ENCODE data around the gene PDZD4.
A peak's percentile ranks its signal among the peaks of the same experiment; 100 is the strongest.

PDZD4 gene

DNA sequence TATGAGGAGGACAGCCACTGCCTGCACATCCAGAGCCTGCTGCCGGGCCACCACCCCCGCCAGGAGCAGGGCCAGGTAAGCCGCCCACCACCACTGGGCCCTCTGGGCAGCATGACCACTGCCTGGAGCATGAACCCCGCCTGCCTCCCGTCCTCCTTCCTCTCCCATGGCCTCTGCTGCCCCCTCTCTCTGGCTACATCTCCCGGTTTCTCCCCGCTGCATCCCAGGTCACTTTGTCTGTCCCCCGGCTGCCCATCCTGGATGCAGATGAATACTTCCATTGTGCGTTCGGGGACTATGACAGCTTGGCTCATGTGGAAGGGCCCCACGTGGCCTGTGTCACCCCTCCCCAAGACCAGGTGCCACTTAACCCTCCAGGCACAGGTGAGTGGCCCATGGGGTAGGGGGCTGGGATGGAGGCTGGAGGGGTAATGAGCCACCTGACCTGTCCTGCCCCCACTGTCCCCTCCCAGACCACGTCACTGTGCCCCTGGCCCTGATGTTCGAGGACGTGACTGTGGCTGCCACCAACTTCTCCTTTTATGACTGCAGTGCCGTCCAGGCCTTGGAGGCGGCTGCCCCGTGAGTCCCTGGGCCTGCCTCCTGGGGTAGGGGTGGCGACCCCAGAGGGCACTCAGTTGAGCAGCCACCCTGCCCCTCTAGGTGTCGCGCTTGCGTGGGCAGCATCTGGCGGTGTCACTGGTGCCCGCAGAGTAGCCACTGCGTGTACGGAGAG is 60.3 kb downstream of the PDZD4 start:
- TF ChIP-seq GATA1 (IDR thresholded peaks at IDR 0.05; ENCODE audit: low read depth, low read length), result no peak
- TF ChIP-seq POLR2A (IDR thresholded peaks at IDR 0.05; ENCODE audit: low read length), result no peak
- no peak for DNase-seq

DNA sequence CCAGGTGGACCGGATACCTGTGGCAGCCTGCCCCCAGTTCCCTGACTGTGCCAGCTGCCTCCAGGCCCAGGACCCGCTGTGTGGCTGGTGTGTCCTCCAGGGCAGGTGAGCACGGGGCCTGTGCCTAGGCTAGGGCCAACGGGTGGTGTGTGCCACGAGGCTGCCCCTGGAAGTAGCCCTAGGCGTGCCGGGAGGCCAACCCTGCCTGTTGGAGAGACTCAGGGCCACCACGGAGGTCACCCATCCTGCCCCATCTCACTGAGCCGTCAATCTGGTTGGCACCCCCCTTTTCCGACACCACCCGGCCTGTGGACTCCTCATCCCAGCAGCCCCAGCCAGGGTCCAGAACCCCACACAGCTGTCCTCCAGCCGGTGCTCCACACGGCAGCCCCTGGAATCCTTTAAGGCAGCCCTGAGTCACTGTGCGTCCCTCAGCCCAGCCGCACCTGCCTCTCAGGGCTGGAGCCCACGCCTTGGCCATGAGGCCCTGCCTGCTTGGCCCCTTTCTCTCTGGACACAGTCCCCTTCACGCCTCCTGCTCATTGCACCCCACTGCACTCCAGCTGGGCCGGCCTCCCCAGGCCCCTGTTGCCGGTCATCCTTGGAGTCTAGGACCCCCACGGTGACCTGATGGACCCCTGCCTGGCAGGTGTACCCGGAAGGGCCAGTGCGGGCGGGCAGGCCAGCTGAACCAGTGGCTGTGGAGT is 61.0 kb downstream of the PDZD4 start:
- DNase-seq, result no peak

GRCh38 chrX:153768311-153769157 is 61.8 kb downstream of the PDZD4 start:
- TF ChIP-seq GATA1 (IDR thresholded peaks at IDR 0.05; ENCODE audit: low read depth, low read length) (no peak), POLR2A (IDR thresholded peaks at IDR 0.05; ENCODE audit: low read length) (no peak)
- no peak for DNase-seq

More for the DNA sequence above, 61.0 kb downstream of the PDZD4 start:
- TF ChIP-seq POLR2A (IDR thresholded peaks at IDR 0.05; ENCODE audit: low read length), result no peak
- no peak for TF ChIP-seq GATA1 (IDR thresholded peaks at IDR 0.05; ENCODE audit: low read depth, low read length)

- TF ChIP-seq GATA1 (IDR thresholded peaks at IDR 0.05; ENCODE audit: low read depth, low read length), result no peak
- DNase-seq, result no peak
These were observed 62.7 kb downstream of the PDZD4 start for GRCh38 chrX:153767674-153768055.

DNA sequence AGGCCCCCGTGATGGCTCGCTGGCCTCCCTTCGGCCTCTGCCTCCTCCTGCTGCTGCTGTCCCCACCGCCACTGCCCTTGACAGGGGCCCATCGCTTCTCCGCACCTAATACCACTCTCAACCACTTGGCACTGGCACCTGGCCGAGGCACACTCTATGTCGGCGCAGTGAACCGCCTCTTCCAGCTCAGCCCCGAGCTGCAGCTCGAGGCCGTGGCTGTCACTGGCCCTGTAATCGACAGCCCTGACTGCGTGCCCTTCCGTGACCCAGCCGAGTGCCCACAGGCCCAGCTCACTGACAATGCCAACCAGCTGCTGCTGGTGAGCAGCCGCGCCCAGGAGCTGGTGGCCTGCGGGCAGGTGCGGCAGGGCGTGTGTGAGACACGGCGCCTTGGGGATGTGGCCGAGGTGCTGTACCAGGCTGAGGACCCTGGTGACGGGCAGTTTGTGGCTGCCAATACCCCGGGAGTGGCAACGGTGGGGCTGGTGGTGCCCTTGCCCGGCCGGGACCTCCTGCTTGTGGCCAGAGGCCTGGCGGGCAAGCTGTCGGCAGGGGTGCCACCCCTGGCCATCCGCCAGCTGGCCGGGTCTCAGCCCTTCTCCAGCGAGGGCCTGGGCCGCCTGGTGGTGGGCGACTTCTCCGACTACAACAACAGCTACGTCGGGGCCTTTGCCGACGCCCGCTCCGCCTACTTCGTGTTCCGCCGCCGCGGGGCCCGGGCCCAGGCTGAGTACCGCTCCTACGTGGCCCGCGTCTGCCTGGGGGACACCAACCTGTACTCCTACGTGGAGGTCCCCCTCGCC is 63.3 kb downstream of the PDZD4 start:
- TF ChIP-seq POLR2A (IDR thresholded peaks at IDR 0.05; ENCODE audit: low read length) (no peak), GATA1 (IDR thresholded peaks at IDR 0.05; ENCODE audit: low read depth, low read length) (no peak)
- no peak for DNase-seq

DNA sequence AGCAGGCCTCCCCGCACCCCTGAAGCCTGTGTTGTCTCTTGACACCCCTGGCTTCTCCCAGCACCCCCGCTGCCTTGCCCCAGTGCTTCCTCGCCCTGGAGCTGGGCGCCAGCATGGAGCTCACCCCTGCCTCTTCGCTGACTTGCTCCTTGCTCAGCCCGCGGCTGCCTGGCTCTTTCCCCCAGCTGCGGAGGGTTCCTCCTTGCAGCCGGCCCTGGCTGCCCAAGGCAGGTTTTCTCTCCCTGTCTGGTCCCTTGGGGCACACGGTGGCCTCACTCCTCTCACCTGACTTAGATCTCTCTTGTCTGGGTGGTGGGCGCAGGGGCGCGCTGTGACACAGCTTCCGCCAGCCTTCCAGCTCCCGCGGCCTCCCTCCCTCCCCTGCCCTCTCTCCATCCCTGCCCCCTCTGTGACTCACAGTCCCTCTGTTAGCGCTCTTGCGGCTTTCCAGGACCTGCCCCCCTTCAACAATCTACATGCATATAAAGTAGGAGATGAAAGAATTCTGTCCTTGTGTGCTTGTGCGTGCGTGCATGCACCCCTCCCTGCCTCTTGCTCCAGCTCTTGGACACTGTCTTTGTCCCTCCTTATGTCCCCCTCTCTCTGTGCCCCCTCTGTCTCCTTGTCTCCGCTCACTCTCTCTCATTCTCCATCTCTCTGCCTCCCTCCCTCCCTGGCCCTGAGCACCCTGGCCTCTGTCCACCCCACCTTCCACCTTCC is 64.1 kb downstream of the PDZD4 start:
- TF ChIP-seq GATA1 (IDR thresholded peaks at IDR 0.05; ENCODE audit: low read depth, low read length) (no peak), POLR2A (IDR thresholded peaks at IDR 0.05; ENCODE audit: low read length) (peak; percentile 49)
- peak; percentile 43 to 56 for DNase-seq

- TF ChIP-seq GATA1 (IDR thresholded peaks at IDR 0.05; ENCODE audit: low read depth, low read length) (no peak), POLR2A (IDR thresholded peaks at IDR 0.05; ENCODE audit: low read length) (no peak)
- DNase-seq, result peak; percentile 72 to 79
These were observed 64.9 kb downstream of the PDZD4 start for GRCh38 chrX:153765138-153766079.

GRCh38 chrX:153764786-153765137 is 65.6 kb downstream of the PDZD4 start:
- TF ChIP-seq POLR2A (IDR thresholded peaks at IDR 0.05; ENCODE audit: low read length), result no peak
- TF ChIP-seq GATA1 (IDR thresholded peaks at IDR 0.05; ENCODE audit: low read depth, low read length), result no peak
- no peak for DNase-seq

- TF ChIP-seq GATA1 (IDR thresholded peaks at IDR 0.05; ENCODE audit: low read depth, low read length), result no peak
- TF ChIP-seq POLR2A (IDR thresholded peaks at IDR 0.05; ENCODE audit: low read length), result no peak
- DNase-seq, result peak; percentile 65 to 82
These were observed 66.2 kb downstream of the PDZD4 start, which contains the start of gene PLXNB3 for GRCh38 chrX:153763989-153764755. PLXNB3 (plus strand) TSS chrX:153764249; CDS start chrX:153765536, 1,287 bp downstream.

DNA sequence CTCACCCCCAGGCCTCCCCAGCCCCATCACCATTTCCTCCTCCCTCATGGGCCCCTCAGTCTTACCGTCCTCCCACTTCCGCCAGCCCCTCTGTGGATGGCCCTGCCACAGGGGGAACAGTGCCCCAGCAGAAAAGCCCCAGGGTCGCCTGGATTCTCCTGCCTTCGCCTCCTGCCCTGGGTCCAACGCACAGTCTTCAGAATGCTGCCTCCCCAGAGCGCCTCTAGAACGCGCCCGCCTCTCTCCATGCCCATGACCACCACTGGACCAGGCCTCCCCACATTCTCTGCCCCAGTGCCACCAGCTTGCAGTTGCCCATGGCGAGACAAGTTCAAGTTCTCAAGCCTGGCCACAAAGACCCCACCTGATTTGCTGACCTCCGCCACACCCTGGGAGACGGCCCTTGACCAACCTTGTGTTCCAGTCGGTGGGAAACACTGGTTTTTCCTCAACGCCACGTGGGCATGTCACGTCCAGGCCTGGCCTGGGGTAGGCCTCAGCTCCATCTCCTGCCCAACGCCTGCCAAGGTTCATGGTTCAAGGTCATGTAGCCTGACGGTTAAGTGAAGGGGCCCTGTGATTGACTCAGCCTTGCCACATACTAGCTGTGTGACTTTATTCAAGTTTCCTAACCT is 66.9 kb downstream of the PDZD4 start:
- TF ChIP-seq GATA1 (IDR thresholded peaks at IDR 0.05; ENCODE audit: low read depth, low read length) (no peak), POLR2A (IDR thresholded peaks at IDR 0.05; ENCODE audit: low read length) (no peak)
- no peak for DNase-seq

Measured in erythroblast (primary cell).